Right cardiac atrium (tissue), 5 donors: ENCODE measurements around the gene NIP7. TPM values are rescaled to one million over a fixed set of nuclear protein-coding genes. Genes with fewer than 3 reads are reported as not detected.

Experiments
- ATAC-seq, 2 donors: fragments of 200-7000 bp; cut with Tn5 transposase; one replicate each; pipeline versions ENCODE4 v1.8.0 to v1.9.1; 2020; ENCODE audit warnings: moderate library complexity in 2 of 2, mild to moderate bottlenecking in 1 of 2
- DNase-seq, 3 donors: peaks; one replicate each; pipeline ENCODE4 v3.0.0-alpha.2; 2020
- H3K27ac ChIP-seq: one replicate; pipeline ENCODE4 v1.5.1; 2013; ENCODE audit warnings: mild to moderate bottlenecking, low read length, control low read depth, moderate library complexity
- H3K27me3 ChIP-seq: one replicate; pipeline ENCODE4 v1.6.1; 2013; ENCODE audit not compliant: control insufficient read depth, insufficient read depth
- H3K4me1 ChIP-seq: one replicate; pipeline ENCODE4 v1.6.1; 2013; ENCODE audit warnings: low read length; ENCODE audit not compliant: control insufficient read depth, insufficient read depth
- H3K4me3 ChIP-seq: one replicate; pipeline ENCODE4 v1.5.1; 2013; ENCODE audit warnings: low read length, control low read depth
- H3K9me3 ChIP-seq: one replicate; pipeline ENCODE4 v1.6.1; 2013; ENCODE audit warnings: low read length; ENCODE audit not compliant: control insufficient read depth
- WGBS: extraction: QIAGEN DNeasy Blood & Tissue Kit; methylation state at CpG from one replicate; pipeline ENCODE4 v1.1.7; 2013; 5-methylcytosine and 5-hydroxymethylcytosine counted together
- intact Hi-C, 4 donors: fragments of 100-400 bp; cut with DNase I; formaldehyde crosslinking; loops; one replicate each; pipeline versions ENCODE4 v1.11.0 to v1.14.0; 2022 to 2023
- polyA plus RNA-seq: library from polyadenylated mRNA; stranded (reverse); fragments of 200-250 nt; gene quantifications from one replicate; pipeline ENCODE4 v1.2.3, GENCODE V29; 2013
- total RNA-seq, 4 donors: library from RNA; stranded (reverse); fragmentation: NEBNext Ultra II Directional; extraction: Animal tissue kit (Norgen Biotek cat#: 25700); gene quantifications; one replicate each; pipeline ENCODE4 v1.2.1, GENCODE V29; 2021
- donor health status: healthy with polysubstance abuse.
- donor health status: DM: no; HTN: yes; CAD: no.
- donor health status: DM: no; HTN: no; CAD: no.
- donor health status: DM: no; HTN: yes; CAD: no; lungs with severe emphysema.
- donor health status: DM: yes; HTN: yes; CAD: no.

Gene NIP7
- total and polyA plus RNA-seq, 5 donors = 6.2 to 14.8 (median 8.6) TPM

DNA sequence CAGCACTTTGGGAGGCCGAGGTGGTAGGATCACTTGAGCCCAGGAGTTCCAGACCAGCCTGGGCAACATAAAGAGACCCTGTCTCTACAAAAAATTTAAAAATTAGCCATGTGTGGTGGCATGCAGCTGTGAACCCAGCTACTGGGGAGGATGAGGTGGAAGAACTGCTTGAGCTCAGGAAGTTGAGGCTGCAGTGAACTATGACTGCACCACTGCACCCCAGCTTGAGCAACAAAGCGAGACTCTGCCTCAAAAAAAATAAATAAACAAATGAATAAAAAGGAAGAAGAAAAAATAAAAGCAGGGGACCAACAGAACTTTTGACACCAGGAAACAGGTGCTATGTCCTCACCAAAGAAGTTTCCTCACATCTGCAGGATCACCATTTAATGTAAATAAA, 32.0 kb downstream of the NIP7 start:
- DNase-seq = no peak
- no peak overlapping the region for H3K4me3 ChIP-seq
- intact Hi-C loops = no loop called here
- WGBS = 93% methylated on average over 2 of the region's 2 CpGs
- H3K27ac ChIP-seq = no peak overlapping the region
- H3K9me3 ChIP-seq = no peaks in the 10 kb centered on the region
- no peak for ATAC-seq
- H3K27me3 ChIP-seq = no peaks in the 10 kb centered on the region
- no peaks in the 10 kb centered on the region for H3K4me1 ChIP-seq

GRCh38 chr16:69373019-69373418, 33.4 kb downstream of the NIP7 start:
- no peak for DNase-seq
- Histone ChIP-seq H3K27ac (no peak overlapping the region), H3K9me3 (no peaks in the 10 kb centered on the region), H3K4me3 (no peak overlapping the region), H3K27me3 (no peaks in the 10 kb centered on the region), H3K4me1 (no peaks in the 10 kb centered on the region)
- intact Hi-C loops = no loop called here
- no peak for ATAC-seq
- 92% methylated on average over 1 of the region's 1 CpG for WGBS

DNA sequence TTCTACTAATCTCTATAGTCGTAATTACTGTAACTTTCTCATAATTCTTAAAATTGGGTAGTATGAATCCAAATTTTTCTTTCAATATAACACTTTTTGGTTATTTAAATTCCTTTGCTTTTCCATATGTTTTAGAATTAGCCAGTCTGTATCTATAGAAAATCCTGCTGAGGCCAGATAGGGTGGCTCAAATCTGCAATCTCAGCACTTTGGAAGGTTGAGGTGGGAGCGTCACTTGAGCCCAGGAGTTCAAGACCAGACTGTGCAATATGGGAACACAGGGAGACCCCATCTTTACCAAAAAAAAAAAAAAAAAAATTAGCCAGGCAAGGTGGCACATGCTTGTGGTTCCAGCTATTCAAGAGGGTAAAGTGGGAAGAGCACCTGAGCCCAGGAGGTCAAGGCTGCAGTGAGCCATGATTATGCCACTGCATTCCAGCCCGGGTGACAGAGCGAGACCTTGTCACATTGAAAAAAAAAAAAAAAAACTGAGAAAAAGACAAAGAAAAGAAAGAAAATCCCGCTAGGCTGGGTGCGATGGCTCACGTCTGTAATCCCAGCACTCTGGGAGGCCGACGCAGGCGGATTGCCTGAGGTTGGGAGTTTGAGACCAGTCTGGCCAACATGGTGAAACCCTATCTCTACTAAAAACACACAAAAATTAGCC, 37.0 kb downstream of the NIP7 start:
- ATAC-seq (no peak), DNase-seq (no peak)
- intact Hi-C loops = no loop called here
- Histone ChIP-seq H3K27ac (no peak overlapping the region), H3K4me3 (no peak overlapping the region), H3K4me1 (no peaks in the 10 kb centered on the region), H3K27me3 (no peaks in the 10 kb centered on the region), H3K9me3 (no peaks in the 10 kb centered on the region)
- WGBS = 96% methylated on average over 10 of the region's 10 CpGs

GRCh38 chr16:69378036-69378435, 38.5 kb downstream of the NIP7 start:
- ATAC-seq (no peak), DNase-seq (no peak)
- intact Hi-C loops = no loop called here
- Histone ChIP-seq H3K4me1 (no peaks in the 10 kb centered on the region), H3K27ac (no peak overlapping the region), H3K9me3 (no peaks in the 10 kb centered on the region), H3K4me3 (no peak overlapping the region), H3K27me3 (no peaks in the 10 kb centered on the region)
- 97% methylated on average over 1 of the region's 1 CpG for WGBS

- H3K27me3 ChIP-seq = no peaks in the 10 kb centered on the region
- WGBS = 74% methylated on average over 1 of the region's 1 CpG
- intact Hi-C loops = no loop called here
- no peaks in the 10 kb centered on the region for H3K9me3 ChIP-seq
- no peak overlapping the region for H3K4me3 ChIP-seq
- H3K27ac ChIP-seq = no peak overlapping the region
- no peaks in the 10 kb centered on the region for H3K4me1 ChIP-seq
- ATAC-seq (no peak), DNase-seq (no peak)
Observed at GRCh38 chr16:69378760-69379159, 39.2 kb downstream of the NIP7 start.

- intact Hi-C loops = no loop called here
- H3K27ac ChIP-seq = no peak overlapping the region
- 53% methylated on average over 2 of the region's 2 CpGs for WGBS
Observed at GRCh38 chr16:69381231-69381630, 41.7 kb downstream of the NIP7 start.

DNA sequence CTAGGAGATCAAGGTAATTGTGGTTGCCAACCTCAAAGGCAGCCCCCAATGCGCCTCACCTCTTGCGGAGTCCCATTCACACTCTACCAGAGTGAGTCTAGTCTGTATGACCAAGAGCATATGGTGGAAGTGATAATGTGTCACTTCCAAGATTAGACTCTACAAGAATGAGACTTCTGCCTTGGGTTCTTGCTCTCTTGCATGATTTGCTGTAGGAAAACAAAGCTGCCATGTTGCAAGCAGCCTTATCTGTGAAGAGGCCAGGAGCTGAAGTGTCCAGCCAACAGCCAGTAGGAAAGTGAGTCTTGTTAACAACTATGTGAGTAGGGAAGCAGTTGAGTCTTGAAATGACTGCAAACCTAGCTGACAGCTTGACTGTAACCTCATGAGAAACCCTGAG, 42.8 kb downstream of the NIP7 start:
- no peaks in the 10 kb centered on the region for H3K4me1 ChIP-seq
- intact Hi-C loops = no loop called here
- DNase-seq (no peak), ATAC-seq (no peak)
- H3K27me3 ChIP-seq = no peaks in the 10 kb centered on the region
- H3K9me3 ChIP-seq = no peaks in the 10 kb centered on the region
- no peak overlapping the region for H3K27ac ChIP-seq
- H3K4me3 ChIP-seq = no peak overlapping the region
- 100% methylated on average over 2 of the region's 2 CpGs for WGBS

More at GRCh38 chr16:69381231-69381630, 41.7 kb downstream of the NIP7 start:
- no peak for ATAC-seq
- no peak for DNase-seq
- Histone ChIP-seq H3K4me1 (no peaks in the 10 kb centered on the region), H3K9me3 (no peaks in the 10 kb centered on the region), H3K27me3 (no peaks in the 10 kb centered on the region), H3K4me3 (no peak overlapping the region)

- H3K9me3 ChIP-seq = no peaks in the 10 kb centered on the region
- WGBS = 4% methylated on average over 6 of the region's 6 CpGs
- ATAC-seq (no peak), DNase-seq (no peak)
- H3K4me3 ChIP-seq = peak overlapping the region; percentile 64
- no peaks in the 10 kb centered on the region for H3K4me1 ChIP-seq
- intact Hi-C loops = no loop called here
- peak overlapping the region; percentile 60 for H3K27ac ChIP-seq
- no peaks in the 10 kb centered on the region for H3K27me3 ChIP-seq
Observed at GRCh38 chr16:69384974-69385373, 45.4 kb downstream of the NIP7 start.

GRCh38 chr16:69386596-69386995, 47.0 kb downstream of the NIP7 start:
- 83% methylated on average over 1 of the region's 1 CpG for WGBS
- H3K9me3 ChIP-seq = no peaks in the 10 kb centered on the region
- no peak for ATAC-seq
- intact Hi-C loops = no loop called here
- DNase-seq = no peak
- no peaks in the 10 kb centered on the region for H3K27me3 ChIP-seq
- H3K4me3 ChIP-seq = no peak overlapping the region
- no peaks in the 10 kb centered on the region for H3K4me1 ChIP-seq
- no peak overlapping the region for H3K27ac ChIP-seq

Other genes starting within 250 kb of the NIP7 start
- gene HAS3, start 234.1 kb upstream of the NIP7 start, total RNA-seq = under 1 TPM; 0.18 to 0.89 (median 0.39) TPM
- gene HAS3, start 234.1 kb upstream of the NIP7 start, polyA plus RNA-seq = 0.50 TPM
- gene CHTF8, start 207.2 kb upstream of the NIP7 start, total RNA-seq = 10 to 100 TPM; 48.5 to 60.3 (median 54.1) TPM
- gene CHTF8, start 207.2 kb upstream of the NIP7 start, polyA plus RNA-seq = 29.6 TPM
- gene UTP4, start 207.1 kb upstream of the NIP7 start, total RNA-seq = 10 to 100 TPM; 21.3 to 35.1 (median 28.2) TPM
- 13.4 TPM for gene UTP4, start 207.1 kb upstream of the NIP7 start, polyA plus RNA-seq
- 10 to 100 TPM; 19.8 to 30.4 (median 22.4) TPM for gene SNTB2, start 152.6 kb upstream of the NIP7 start, total RNA-seq
- gene SNTB2, start 152.6 kb upstream of the NIP7 start, polyA plus RNA-seq = 7.0 TPM
- gene VPS4A, start 28.4 kb upstream of the NIP7 start, total RNA-seq = 10 to 100 TPM; 25.7 to 30.4 (median 27.9) TPM
- gene VPS4A, start 28.4 kb upstream of the NIP7 start, polyA plus RNA-seq = 29.8 TPM
- gene PDF, start 9.2 kb upstream of the NIP7 start, total RNA-seq = 1 to 10 TPM; 4.7 to 5.7 (median 4.9) TPM
- 2.9 TPM for gene PDF, start 9.2 kb upstream of the NIP7 start, polyA plus RNA-seq
- gene COG8, start 208 bp upstream of the NIP7 start, total RNA-seq = 10 to 100 TPM; 21.0 to 24.8 (median 23.5) TPM
- 15.7 TPM for gene COG8, start 208 bp upstream of the NIP7 start, polyA plus RNA-seq
- gene TMED6, start 12.0 kb downstream of the NIP7 start, total RNA-seq = under 1 TPM in 2 of 4 donors, not detected in 2; 0.49 to 0.76 TPM
- not detected for gene TMED6, start 12.0 kb downstream of the NIP7 start, polyA plus RNA-seq
- 10 to 100 TPM; 24.0 to 28.3 (median 26.5) TPM for gene TERF2, start 46.2 kb downstream of the NIP7 start, total RNA-seq
- 11.4 TPM for gene TERF2, start 46.2 kb downstream of the NIP7 start, polyA plus RNA-seq
- 10 to 100 TPM; 65.0 to 68.7 (median 65.9) TPM for gene CYB5B, start 84.8 kb downstream of the NIP7 start, total RNA-seq
- 63.9 TPM for gene CYB5B, start 84.8 kb downstream of the NIP7 start, polyA plus RNA-seq
- gene NFAT5, start 226.2 kb downstream of the NIP7 start, total RNA-seq = 10 to 100 TPM; 17.7 to 28.5 (median 23.5) TPM
- gene NFAT5, start 226.2 kb downstream of the NIP7 start, polyA plus RNA-seq = 6.9 TPM